Uterus (tissue), 2 donors: Measurements from ENCODE around the gene NUCB2.

Source experiments
- POLR2A ChIP-seq, 2 donors: fragments of 450-650 bp; IDR thresholded peaks; one replicate each; pipeline ENCODE4 v1.6.1; 2016; ENCODE audit warnings: antibody characterized with exemption in 2 of 2, mild to moderate bottlenecking in 1 of 2, moderate library complexity in 1 of 2
- TF ChIP-seq, protein P1 (sequence below), 4 experiments: fragments of 200-600 bp in 2 of 4; fragments of 450-650 bp in 2 of 4; sonication (generic) in 2 of 4; IDR thresholded peaks; one replicate each; pipeline ENCODE4 v1.5.1; 2016 to 2019; ENCODE audit warnings: antibody characterized with exemption in 4 of 4, mild to moderate bottlenecking in 2 of 4, moderate library complexity in 1 of 4

DNA sequence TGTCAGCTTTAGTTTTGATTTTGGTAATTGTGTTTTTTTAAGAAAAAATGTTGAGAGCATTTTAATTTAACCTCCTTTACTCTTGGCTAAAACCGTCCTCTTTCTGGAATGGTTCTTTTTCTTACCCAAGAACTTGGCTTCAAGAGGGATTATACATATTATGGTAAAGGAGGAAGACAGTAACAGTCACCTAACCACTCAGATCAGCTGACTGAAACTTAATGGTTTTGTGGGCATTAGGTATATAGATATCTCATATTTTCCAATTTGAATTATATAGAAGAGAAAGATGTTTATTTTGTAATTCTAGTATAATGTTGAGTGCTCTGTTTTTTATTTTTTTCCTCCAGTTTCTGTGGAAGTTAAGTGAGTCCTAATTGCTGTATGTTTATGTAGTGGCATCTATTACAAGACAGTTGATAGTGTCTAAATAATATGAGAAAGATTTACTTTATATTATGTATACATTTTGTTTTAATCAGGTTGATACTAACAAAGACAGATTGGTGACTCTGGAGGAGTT, 38.4 kb downstream of the NUCB2 start:
- TF ChIP-seq POLR2A (IDR thresholded peaks at IDR 0.05) = no peak
- TF ChIP-seq, protein P1, sequence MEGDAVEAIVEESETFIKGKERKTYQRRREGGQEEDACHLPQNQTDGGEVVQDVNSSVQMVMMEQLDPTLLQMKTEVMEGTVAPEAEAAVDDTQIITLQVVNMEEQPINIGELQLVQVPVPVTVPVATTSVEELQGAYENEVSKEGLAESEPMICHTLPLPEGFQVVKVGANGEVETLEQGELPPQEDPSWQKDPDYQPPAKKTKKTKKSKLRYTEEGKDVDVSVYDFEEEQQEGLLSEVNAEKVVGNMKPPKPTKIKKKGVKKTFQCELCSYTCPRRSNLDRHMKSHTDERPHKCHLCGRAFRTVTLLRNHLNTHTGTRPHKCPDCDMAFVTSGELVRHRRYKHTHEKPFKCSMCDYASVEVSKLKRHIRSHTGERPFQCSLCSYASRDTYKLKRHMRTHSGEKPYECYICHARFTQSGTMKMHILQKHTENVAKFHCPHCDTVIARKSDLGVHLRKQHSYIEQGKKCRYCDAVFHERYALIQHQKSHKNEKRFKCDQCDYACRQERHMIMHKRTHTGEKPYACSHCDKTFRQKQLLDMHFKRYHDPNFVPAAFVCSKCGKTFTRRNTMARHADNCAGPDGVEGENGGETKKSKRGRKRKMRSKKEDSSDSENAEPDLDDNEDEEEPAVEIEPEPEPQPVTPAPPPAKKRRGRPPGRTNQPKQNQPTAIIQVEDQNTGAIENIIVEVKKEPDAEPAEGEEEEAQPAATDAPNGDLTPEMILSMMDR (IDR thresholded peaks at IDR 0.05) = no peak
